GM12872 (cell line): ENCODE results near the gene PSMC5.

Experiments used
- CTCF ChIP-seq: IDR thresholded peaks from 3 replicates; pipeline ENCODE4 v1.5.1; 2011; ENCODE audit warnings: low read depth, mild to moderate bottlenecking, low read length, moderate library complexity; ENCODE audit not compliant: insufficient read depth

PSMC5 gene

GRCh38 chr17:63822537-63822936, 4.7 kb upstream of the PSMC5 start:
- no peak for TF ChIP-seq CTCF

GRCh38 chr17:63823659-63824331, 3.4 kb upstream of the PSMC5 start:
- TF ChIP-seq CTCF, result no peak

DNA sequence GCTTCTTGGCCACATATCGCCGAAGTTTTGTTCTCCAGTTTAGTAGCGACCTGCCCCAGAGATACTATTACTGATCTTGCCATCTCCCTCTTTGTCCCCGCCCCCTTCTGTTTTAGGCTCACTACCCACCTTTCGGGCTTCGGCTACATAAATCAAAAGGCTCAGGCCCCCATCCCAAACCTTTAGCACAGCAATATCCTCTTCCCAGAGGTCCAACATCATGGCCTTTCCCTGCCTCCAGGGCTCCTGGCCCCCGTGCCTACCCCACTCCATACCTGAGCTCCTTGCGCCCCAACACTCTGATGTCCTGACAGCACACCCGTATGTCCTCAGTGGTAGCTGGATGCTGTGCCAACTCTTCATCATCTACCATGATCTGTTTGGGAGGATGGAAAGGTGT, 2.9 kb upstream of the PSMC5 start:
- no peak for TF ChIP-seq CTCF

DNA sequence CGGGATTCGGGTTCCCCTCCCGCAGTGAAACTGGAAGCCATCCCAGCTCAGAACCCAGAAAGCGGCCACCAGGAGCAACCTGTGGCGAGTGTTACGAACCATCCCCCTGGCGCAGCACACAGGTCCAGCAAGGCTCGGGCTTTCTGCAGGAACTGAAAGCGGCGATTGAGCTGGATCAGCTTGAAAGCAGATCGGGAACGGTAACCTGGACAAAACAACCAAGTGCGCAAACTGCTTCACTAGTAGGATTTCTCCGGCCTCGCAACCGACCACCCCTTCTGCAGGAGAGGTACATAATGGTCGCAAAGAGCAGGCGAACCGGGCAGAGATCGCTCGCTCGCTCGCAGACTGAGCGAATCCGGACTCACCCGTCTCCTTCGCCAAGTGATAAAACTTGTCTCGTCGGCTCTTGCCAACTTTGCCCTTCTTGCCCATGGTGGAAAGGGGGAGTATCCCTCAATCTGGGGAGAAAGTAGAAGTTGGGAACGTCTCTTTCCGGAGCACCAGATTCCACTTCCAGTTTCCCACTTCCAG, 696 bp upstream of the PSMC5 start:
- no peak for TF ChIP-seq CTCF

GRCh38 chr17:63827801-63828221, 580 bp downstream of the PSMC5 start:
- no peak for TF ChIP-seq CTCF

DNA sequence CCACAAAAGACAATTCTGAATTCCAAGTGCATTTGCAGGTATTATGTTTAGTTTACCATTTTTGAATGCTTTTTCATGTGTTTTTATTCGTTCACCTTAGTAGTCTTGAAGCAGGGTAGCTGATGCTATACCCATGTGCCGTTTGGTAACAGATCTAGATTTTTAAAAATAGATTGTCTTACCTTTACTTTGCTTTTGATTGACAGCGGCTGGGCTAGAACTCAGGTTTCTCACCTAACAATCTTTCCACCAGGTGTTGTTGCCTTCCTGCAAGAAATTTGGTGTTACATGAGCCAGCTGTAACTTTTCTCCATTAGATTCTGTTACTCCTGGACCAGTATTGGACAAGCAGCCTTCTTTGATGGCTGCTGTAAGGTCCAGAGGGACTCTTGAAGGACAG, 1.7 kb downstream of the PSMC5 start:
- TF ChIP-seq CTCF, result no peak

GRCh38 chr17:63830278-63830677, 3.0 kb downstream of the PSMC5 start:
- TF ChIP-seq CTCF, result no peak
